ENCODE data around the gene TSFM. TPM values are rescaled to one million over a fixed set of nuclear protein-coding genes. Genes with fewer than 3 reads are reported as not detected.

TSFM gene
- total and polyA plus RNA-seq, 2 of the 13 experiments (the other 11 are each of a cell fraction or from before 2014, with no cell fraction given), result 29.8 to 68.3 TPM

GRCh38 chr12:57810450-57810849 lies 27.9 kb downstream of the TSFM start:
- in situ Hi-C loops (cut with HindIII; ENCODE audit: extremely low pct_ligation_motif_present, low pct_unique_long_range_greater_than_20kb) (no loop called here), intact Hi-C loops (cut with micrococcal nuclease; ENCODE audit: unreplicated experiment) (no loop called here)
- BruUV-seq (replicated peaks), result no TSS peak
- H3K4me1 ChIP-seq (ENCODE audit: insufficient read depth, low read length), result peaks cover 34% of the 10 kb centered on the region
- H3K36me3 ChIP-seq (replicated peaks in 1 of 2; ENCODE audit: control insufficient read depth in 1 of 2, insufficient read depth in 2 of 2, low read length in 2 of 2), result peaks cover 0 to 3% of the 10 kb centered on the region in 2 experiments; a peak in 2 of 5 replicates
- no peaks in the 10 kb centered on the region for H3K27me3 ChIP-seq (ENCODE audit: control insufficient read depth in 1 of 2, insufficient read depth in 2 of 2, low read length in 2 of 2)
- POLR2A ChIA-PET, result no interaction called here
- H3K4me3 ChIP-seq (replicated peaks in 1 of 3; ENCODE audit: insufficient read depth in 1 of 3, low read depth in 2 of 3, low read length in 3 of 3), result no peak overlapping the region
- no peak for DNase-seq (ENCODE audit: low spot score)
- no peaks in the 10 kb centered on the region for H4K20me1 ChIP-seq (ENCODE audit: insufficient read depth, low read length)
- no peaks in the 10 kb centered on the region for H3K79me2 ChIP-seq (ENCODE audit: insufficient read depth, low read length)
- no peak for FAIRE-seq
- ATAC-seq, result no peak
- no peak overlapping the region for H3K9ac ChIP-seq (ENCODE audit: insufficient read depth, low read depth, low read length)
- CTCF ChIA-PET (ENCODE audit: low intra/inter-chr PET ratio, low total read pairs), result no interaction called here
- TF ChIP-seq ZFP36L2 (CRISPR knock-in tag; IDR thresholded peaks at IDR 0.05) (no peak), ZNF562 (CRISPR knock-in tag; IDR thresholded peaks at IDR 0.05; ENCODE audit: borderline replicate concordance) (no peak), ETV5 (CRISPR knock-in tag; IDR thresholded peaks at IDR 0.05; ENCODE audit: borderline replicate concordance) (no peak), MIER2 (CRISPR knock-in tag; IDR thresholded peaks at IDR 0.05) (no peak), ZNF724P (CRISPR knock-in tag; IDR thresholded peaks at IDR 0.05; ENCODE audit: borderline replicate concordance) (no peak), PTBP1 (IDR thresholded peaks at IDR 0.05; ENCODE audit: low read depth, low read length, poor library complexity, severe bottlenecking) (no peak), ELF4 (CRISPR knock-in tag; IDR thresholded peaks at IDR 0.05; ENCODE audit: borderline replicate concordance) (no peak), MATR3 (CRISPR knock-in tag; IDR thresholded peaks at IDR 0.05) (no peak), ARID3A (IDR thresholded peaks at IDR 0.05; ENCODE audit: low read depth, low read length) (no peak)
- H2AFZ ChIP-seq (ENCODE audit: low read length), result no peak overlapping the region
- no peaks in the 10 kb centered on the region for H3K9me3 ChIP-seq (ENCODE audit: low read length)
- 82% methylated on average over 5 of the region's 5 CpGs for WGBS (ENCODE audit: low lambda C conversion rate)
- no peak overlapping the region for H3K4me2 ChIP-seq (ENCODE audit: low read depth, low read length)
- no peak overlapping the region for H3K27ac ChIP-seq (ENCODE audit: extremely low read length, insufficient read depth, low read length)
